ENCODE results near the gene CDC27.

The CDC27 gene

DNA sequence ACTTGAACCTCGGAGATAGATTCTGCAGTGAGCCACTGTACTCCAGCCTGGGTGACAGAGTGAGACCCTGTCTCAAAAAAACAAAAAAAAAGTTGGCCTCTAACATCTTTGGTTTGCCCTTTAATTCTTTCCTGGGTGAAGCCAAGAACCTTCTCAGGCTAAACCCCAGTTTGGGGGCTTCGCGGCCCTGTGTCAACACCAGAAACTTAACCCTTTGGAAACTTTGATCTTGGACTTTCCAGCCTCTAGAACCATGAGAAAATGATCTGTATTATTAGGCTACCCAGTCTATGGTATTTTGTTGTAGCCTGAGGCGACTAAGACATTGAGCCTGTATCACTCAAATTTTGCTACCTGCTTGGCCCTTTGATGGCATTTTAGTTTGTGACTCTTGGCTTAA, 86.2 kb downstream of the CDC27 start:
- TF ChIP-seq, protein P1, sequence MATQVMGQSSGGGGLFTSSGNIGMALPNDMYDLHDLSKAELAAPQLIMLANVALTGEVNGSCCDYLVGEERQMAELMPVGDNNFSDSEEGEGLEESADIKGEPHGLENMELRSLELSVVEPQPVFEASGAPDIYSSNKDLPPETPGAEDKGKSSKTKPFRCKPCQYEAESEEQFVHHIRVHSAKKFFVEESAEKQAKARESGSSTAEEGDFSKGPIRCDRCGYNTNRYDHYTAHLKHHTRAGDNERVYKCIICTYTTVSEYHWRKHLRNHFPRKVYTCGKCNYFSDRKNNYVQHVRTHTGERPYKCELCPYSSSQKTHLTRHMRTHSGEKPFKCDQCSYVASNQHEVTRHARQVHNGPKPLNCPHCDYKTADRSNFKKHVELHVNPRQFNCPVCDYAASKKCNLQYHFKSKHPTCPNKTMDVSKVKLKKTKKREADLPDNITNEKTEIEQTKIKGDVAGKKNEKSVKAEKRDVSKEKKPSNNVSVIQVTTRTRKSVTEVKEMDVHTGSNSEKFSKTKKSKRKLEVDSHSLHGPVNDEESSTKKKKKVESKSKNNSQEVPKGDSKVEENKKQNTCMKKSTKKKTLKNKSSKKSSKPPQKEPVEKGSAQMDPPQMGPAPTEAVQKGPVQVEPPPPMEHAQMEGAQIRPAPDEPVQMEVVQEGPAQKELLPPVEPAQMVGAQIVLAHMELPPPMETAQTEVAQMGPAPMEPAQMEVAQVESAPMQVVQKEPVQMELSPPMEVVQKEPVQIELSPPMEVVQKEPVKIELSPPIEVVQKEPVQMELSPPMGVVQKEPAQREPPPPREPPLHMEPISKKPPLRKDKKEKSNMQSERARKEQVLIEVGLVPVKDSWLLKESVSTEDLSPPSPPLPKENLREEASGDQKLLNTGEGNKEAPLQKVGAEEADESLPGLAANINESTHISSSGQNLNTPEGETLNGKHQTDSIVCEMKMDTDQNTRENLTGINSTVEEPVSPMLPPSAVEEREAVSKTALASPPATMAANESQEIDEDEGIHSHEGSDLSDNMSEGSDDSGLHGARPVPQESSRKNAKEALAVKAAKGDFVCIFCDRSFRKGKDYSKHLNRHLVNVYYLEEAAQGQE (IDR thresholded peaks at IDR 0.05; ENCODE audit: insufficient read depth in 1 of 2, low read depth in 2 of 2, low read length in 2 of 2), result no peak
- TF ChIP-seq POLR2AphosphoS5 (IDR thresholded peaks at IDR 0.05; ENCODE audit: low read depth, low read length), result no peak
- no peak for TF ChIP-seq FOXP2 (optimal IDR thresholded peaks at IDR 0.05; ENCODE audit: borderline replicate concordance, extremely low read depth, extremely low read length, insufficient read depth)
- no peak for TF ChIP-seq SIN3A (IDR thresholded peaks at IDR 0.05; ENCODE audit: borderline replicate concordance, insufficient read depth, low read length)
- TF ChIP-seq TAF1 (IDR thresholded peaks at IDR 0.05; ENCODE audit: borderline replicate concordance, insufficient read depth, low read length), result no peak

DNA sequence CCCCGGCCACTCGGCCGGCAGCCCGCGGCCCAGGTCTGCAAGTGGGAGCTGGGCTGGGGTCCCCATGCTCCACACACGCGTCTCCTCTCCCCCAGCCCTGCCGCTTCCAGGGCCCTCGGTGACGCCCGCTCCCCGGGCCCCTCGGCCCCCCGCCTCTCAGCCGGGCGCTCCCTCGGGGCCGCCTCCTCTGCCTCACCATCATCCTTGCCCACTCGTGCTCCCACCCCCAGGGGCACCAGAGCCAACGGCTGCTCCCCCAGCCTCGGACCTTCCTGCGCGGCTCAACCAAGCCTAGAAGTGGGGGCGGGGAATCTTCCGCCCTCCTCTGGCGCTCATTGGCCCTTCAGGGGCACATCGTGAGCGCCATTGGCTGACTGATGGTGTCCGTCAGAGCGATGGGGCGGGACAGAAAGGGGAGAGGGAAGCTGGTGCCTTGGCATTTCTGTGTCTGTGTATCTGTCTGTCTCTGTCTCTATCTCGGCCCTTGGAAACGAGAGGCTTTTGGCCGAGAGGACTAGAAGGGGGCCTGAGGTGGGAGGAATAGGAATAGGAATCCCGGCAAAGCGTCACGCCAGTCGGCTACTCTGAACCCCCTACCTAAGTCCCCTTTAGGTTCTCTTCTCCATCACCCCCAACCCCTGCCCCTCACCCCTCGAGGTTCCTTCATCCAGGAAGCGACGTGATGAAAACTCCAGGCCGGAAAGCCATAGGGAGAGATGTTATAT, 88.9 kb downstream of the CDC27 start:
- TF ChIP-seq FOXP2 (optimal IDR thresholded peaks at IDR 0.05; ENCODE audit: borderline replicate concordance, extremely low read depth, extremely low read length, insufficient read depth), result no peak
- TF ChIP-seq TAF1 (IDR thresholded peaks at IDR 0.05; ENCODE audit: borderline replicate concordance, insufficient read depth, low read length), result peak; percentile 55; the same call in 1 of the 2 replicates
- no peak for TF ChIP-seq SIN3A (IDR thresholded peaks at IDR 0.05; ENCODE audit: borderline replicate concordance, insufficient read depth, low read length)
- TF ChIP-seq POLR2AphosphoS5 (IDR thresholded peaks at IDR 0.05; ENCODE audit: low read depth, low read length), result peak; percentile 77
- TF ChIP-seq, protein P1 (IDR thresholded peaks at IDR 0.05; ENCODE audit: insufficient read depth in 1 of 2, low read depth in 2 of 2, low read length in 2 of 2), result no peak

DNA sequence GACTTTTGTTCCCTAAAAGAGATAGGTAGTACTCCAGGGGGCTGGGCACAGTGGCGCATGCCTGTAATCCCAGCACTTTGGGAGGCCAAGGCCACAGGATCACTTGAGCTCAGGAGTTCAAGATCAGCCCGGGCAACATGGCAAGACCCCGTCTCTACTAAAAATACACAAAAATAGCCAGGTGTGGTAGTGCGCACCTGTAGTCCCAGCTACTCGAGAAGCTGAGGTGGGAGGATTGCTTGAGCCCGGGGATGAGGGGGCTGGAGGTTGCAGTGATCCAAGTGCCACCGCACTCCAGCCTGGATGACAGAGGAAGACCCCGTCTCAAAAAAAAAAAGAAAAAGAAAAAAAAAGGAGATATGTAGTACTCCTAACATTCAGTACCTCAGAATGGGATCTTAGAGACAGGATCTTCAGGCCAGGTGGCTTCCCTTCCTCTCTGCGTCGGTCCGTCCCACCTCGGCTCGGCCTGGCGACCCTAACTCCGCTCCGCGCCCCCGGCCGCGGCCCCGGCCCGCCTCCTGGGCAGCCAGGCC, 89.6 kb downstream of the CDC27 start:
- no peak for TF ChIP-seq SIN3A (IDR thresholded peaks at IDR 0.05; ENCODE audit: borderline replicate concordance, insufficient read depth, low read length)
- TF ChIP-seq TAF1 (IDR thresholded peaks at IDR 0.05; ENCODE audit: borderline replicate concordance, insufficient read depth, low read length), result no peak
- TF ChIP-seq FOXP2 (optimal IDR thresholded peaks at IDR 0.05; ENCODE audit: borderline replicate concordance, extremely low read depth, extremely low read length, insufficient read depth), result no peak
- no peak for TF ChIP-seq POLR2AphosphoS5 (IDR thresholded peaks at IDR 0.05; ENCODE audit: low read depth, low read length)
- TF ChIP-seq, protein P1 (IDR thresholded peaks at IDR 0.05; ENCODE audit: insufficient read depth in 1 of 2, low read depth in 2 of 2, low read length in 2 of 2), result no peak

DNA sequence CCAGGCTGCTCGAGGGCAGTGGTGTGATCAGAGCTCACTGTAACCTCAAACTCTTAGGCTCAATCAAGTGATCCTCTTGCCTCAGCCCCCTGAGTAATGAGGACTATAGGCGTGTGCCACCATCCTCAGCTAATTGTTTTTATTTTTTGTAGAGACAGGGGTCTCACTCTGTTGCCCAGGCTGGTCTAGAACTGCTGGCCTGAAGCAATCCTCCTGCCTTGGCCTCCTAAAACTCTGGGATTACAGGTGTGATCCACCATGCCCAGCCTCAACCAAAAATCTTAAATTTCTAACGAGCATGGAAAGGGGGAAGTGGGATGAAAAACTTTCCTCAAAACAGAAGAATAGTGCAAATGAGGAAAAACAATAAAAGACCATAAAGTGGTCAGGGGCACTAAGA, 92.8 kb downstream of the CDC27 start:
- no peak for TF ChIP-seq SIN3A (IDR thresholded peaks at IDR 0.05; ENCODE audit: borderline replicate concordance, insufficient read depth, low read length)
- TF ChIP-seq FOXP2 (optimal IDR thresholded peaks at IDR 0.05; ENCODE audit: borderline replicate concordance, extremely low read depth, extremely low read length, insufficient read depth), result no peak
- TF ChIP-seq POLR2AphosphoS5 (IDR thresholded peaks at IDR 0.05; ENCODE audit: low read depth, low read length), result no peak
- TF ChIP-seq TAF1 (IDR thresholded peaks at IDR 0.05; ENCODE audit: borderline replicate concordance, insufficient read depth, low read length), result no peak
- TF ChIP-seq, protein P1 (IDR thresholded peaks at IDR 0.05; ENCODE audit: insufficient read depth in 1 of 2, low read depth in 2 of 2, low read length in 2 of 2), result no peak
